ENCODE results near the gene GALNS. TPM values are rescaled to one million over a fixed set of nuclear protein-coding genes. Genes with fewer than 3 reads are reported as not detected.
"Not testable (repeated sequence)": the region's sequence is repeated elsewhere in the genome, so short reads cannot be mapped to it uniquely, and the experiment has no call there.

GALNS gene
- total and polyA plus RNA-seq, 4 donors: 6.8 to 20.6 (median 10.8) TPM

- no peaks in the 10 kb centered on the region for H3K36me3 ChIP-seq (ENCODE audit: control insufficient read depth in 4 of 4, insufficient read depth in 3 of 4, low read depth in 1 of 4, low read length in 3 of 4)
- H3K27ac ChIP-seq (ENCODE audit: low read depth in 1 of 2, low read length in 2 of 2): no peak overlapping the region
- no peak overlapping the region for H3K9ac ChIP-seq (ENCODE audit: low read depth in 1 of 2, low read length in 2 of 2)
- no peaks in the 10 kb centered on the region for H3K27me3 ChIP-seq (ENCODE audit: control insufficient read depth in 4 of 4, insufficient read depth in 4 of 4, low read length in 3 of 4)
- WGBS: 85% methylated on average over 57 of the region's 57 CpGs
- H3K4me1 ChIP-seq (ENCODE audit: control insufficient read depth in 4 of 4, insufficient read depth in 4 of 4, low read length in 3 of 4): no peaks in the 10 kb centered on the region
- H3K9me3 ChIP-seq (ENCODE audit: control insufficient read depth in 4 of 4, low read length in 3 of 4): no peaks in the 10 kb centered on the region
- H3K4me3 ChIP-seq (ENCODE audit: low read depth in 1 of 3, low read length in 3 of 3): no peak overlapping the region
- DNase-seq (ENCODE audit: low spot score): no peak
- TF ChIP-seq FOXA2 (IDR thresholded peaks at IDR 0.05) (no peak), FOXA1 (IDR thresholded peaks at IDR 0.05) (no peak)
Measured at GRCh38 chr16:88896238-88897070, 39.7 kb upstream of the GALNS start.

GRCh38 chr16:88895335-88895734, 38.6 kb upstream of the GALNS start:
- Histone ChIP-seq H3K36me3 (ENCODE audit: control insufficient read depth in 4 of 4, insufficient read depth in 3 of 4, low read depth in 1 of 4, low read length in 3 of 4) (no peaks in the 10 kb centered on the region), H3K4me3 (ENCODE audit: low read depth in 1 of 3, low read length in 3 of 3) (no peak overlapping the region), H3K9me3 (ENCODE audit: control insufficient read depth in 4 of 4, low read length in 3 of 4) (no peaks in the 10 kb centered on the region), H3K27ac (ENCODE audit: low read depth in 1 of 2, low read length in 2 of 2) (no peak overlapping the region), H3K4me1 (ENCODE audit: control insufficient read depth in 4 of 4, insufficient read depth in 4 of 4, low read length in 3 of 4) (no peaks in the 10 kb centered on the region), H3K27me3 (ENCODE audit: control insufficient read depth in 4 of 4, insufficient read depth in 4 of 4, low read length in 3 of 4) (no peaks in the 10 kb centered on the region), H3K9ac (ENCODE audit: low read depth in 1 of 2, low read length in 2 of 2) (no peak overlapping the region)
- DNase-seq (ENCODE audit: low spot score): no peak
- 93% methylated on average over 22 of the region's 22 CpGs for WGBS
- TF ChIP-seq NR2F2 (IDR thresholded peaks at IDR 0.05) (no peak), ATF3 (IDR thresholded peaks at IDR 0.05) (no peak), YY1 (IDR thresholded peaks at IDR 0.05) (no peak), RXRA (IDR thresholded peaks at IDR 0.05) (no peak)

- no peaks in the 10 kb centered on the region for H3K36me3 ChIP-seq (ENCODE audit: control insufficient read depth in 4 of 4, insufficient read depth in 3 of 4, low read depth in 1 of 4, low read length in 3 of 4)
- TF ChIP-seq ZBTB33 (IDR thresholded peaks at IDR 0.05): no peak
- no peak for TF ChIP-seq ATF3 (IDR thresholded peaks at IDR 0.05)
- TF ChIP-seq MAX (IDR thresholded peaks at IDR 0.05): no peak
- no peak for TF ChIP-seq GABPA (IDR thresholded peaks at IDR 0.05 in 1 of 2, conservative IDR thresholded peaks at IDR 0.05 in 1 of 2)
- TF ChIP-seq YY1 (IDR thresholded peaks at IDR 0.05): no peak
- no peak for TF ChIP-seq FOXA1 (IDR thresholded peaks at IDR 0.05)
- no peak for TF ChIP-seq CTCF (IDR thresholded peaks at IDR 0.05; ENCODE audit: low read depth, low read length, missing input control)
- no peak for TF ChIP-seq EGR1 (IDR thresholded peaks at IDR 0.05; ENCODE audit: low read depth in 2 of 2)
- TF ChIP-seq SP1 (IDR thresholded peaks at IDR 0.05): no peak
- TF ChIP-seq TAF1 (conservative IDR thresholded peaks at IDR 0.05): no peak
- TF ChIP-seq FOXA2 (IDR thresholded peaks at IDR 0.05): no peak
- TF ChIP-seq NR2F2 (IDR thresholded peaks at IDR 0.05): no peak
- no peak for TF ChIP-seq RAD21 (IDR thresholded peaks at IDR 0.05)
- DNase-seq (ENCODE audit: low spot score): no peak
Measured at GRCh38 chr16:88894681-88895300, 38.0 kb upstream of the GALNS start.

GRCh38 chr16:88894266-88894665, 37.5 kb upstream of the GALNS start:
- not testable (repeated sequence) for H3K4me1 ChIP-seq (ENCODE audit: control insufficient read depth in 4 of 4, insufficient read depth in 4 of 4, low read length in 3 of 4); DNase-seq (ENCODE audit: low spot score); H3K27ac ChIP-seq (ENCODE audit: low read depth in 1 of 2, low read length in 2 of 2); H3K27me3 ChIP-seq (ENCODE audit: control insufficient read depth in 4 of 4, insufficient read depth in 4 of 4, low read length in 3 of 4); H3K4me3 ChIP-seq (ENCODE audit: low read depth in 1 of 3, low read length in 3 of 3); H3K36me3 ChIP-seq (ENCODE audit: control insufficient read depth in 4 of 4, insufficient read depth in 3 of 4, low read depth in 1 of 4, low read length in 3 of 4); H3K9ac ChIP-seq (ENCODE audit: low read depth in 1 of 2, low read length in 2 of 2); H3K9me3 ChIP-seq (ENCODE audit: control insufficient read depth in 4 of 4, low read length in 3 of 4)
- WGBS: 97% methylated on average over 5 of the region's 6 CpGs

More at GRCh38 chr16:88894681-88895300, 38.0 kb upstream of the GALNS start:
- Histone ChIP-seq H3K9me3 (ENCODE audit: control insufficient read depth in 4 of 4, low read length in 3 of 4) (no peaks in the 10 kb centered on the region), H3K27ac (ENCODE audit: low read depth in 1 of 2, low read length in 2 of 2) (no peak overlapping the region), H3K4me3 (ENCODE audit: low read depth in 1 of 3, low read length in 3 of 3) (no peak overlapping the region), H3K27me3 (ENCODE audit: control insufficient read depth in 4 of 4, insufficient read depth in 4 of 4, low read length in 3 of 4) (no peaks in the 10 kb centered on the region), H3K9ac (ENCODE audit: low read depth in 1 of 2, low read length in 2 of 2) (no peak overlapping the region), H3K4me1 (ENCODE audit: control insufficient read depth in 4 of 4, insufficient read depth in 4 of 4, low read length in 3 of 4) (no peaks in the 10 kb centered on the region)
- WGBS: 81% methylated on average over 21 of the region's 21 CpGs
